Measurements from ENCODE around the gene LRP3.
"Not testable (repeated sequence)": the region's sequence is repeated elsewhere in the genome, so short reads cannot be mapped to it uniquely, and the experiment has no call there.

LRP3 gene

DNA sequence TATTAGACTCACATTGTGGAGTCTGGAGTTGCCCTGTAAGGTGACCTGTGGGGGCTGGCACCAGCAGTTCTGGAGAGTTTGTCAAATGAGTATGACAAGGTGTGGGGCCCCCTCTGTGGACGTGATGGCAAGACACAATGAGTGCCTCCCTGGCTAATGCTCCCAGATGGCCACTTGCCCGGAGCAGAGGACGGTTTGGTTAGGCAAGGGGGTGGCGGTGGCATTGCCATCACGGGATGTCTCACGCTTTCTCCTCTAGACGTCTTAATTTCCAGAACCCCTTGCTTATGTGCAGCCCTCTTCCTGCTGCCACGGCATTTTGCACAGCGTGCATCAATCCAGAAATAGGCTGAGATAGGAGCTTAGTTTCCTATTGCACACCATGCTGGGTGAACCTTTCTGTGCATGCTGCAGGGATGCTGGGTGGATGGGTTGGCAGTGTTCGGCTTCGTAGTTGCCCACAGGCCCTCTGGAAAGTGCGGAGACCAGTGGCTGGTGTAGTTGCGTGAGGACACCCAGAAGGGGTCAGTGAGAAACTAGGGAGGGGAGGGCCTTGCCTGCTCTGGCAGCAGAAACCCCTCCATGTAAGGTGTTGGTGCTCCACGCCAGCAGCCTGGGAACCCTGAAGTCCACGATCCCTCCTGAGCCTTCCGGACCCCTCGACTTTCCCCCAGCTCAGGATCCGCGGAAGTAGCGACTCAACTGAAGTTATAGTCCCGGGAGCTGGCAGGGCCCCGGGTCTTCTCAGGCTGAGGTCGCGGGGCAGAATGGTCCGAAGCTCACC, 18.1 kb upstream of the LRP3 start:
- peak; percentile 50 for DNase-seq (ENCODE audit: low spot score)

DNA sequence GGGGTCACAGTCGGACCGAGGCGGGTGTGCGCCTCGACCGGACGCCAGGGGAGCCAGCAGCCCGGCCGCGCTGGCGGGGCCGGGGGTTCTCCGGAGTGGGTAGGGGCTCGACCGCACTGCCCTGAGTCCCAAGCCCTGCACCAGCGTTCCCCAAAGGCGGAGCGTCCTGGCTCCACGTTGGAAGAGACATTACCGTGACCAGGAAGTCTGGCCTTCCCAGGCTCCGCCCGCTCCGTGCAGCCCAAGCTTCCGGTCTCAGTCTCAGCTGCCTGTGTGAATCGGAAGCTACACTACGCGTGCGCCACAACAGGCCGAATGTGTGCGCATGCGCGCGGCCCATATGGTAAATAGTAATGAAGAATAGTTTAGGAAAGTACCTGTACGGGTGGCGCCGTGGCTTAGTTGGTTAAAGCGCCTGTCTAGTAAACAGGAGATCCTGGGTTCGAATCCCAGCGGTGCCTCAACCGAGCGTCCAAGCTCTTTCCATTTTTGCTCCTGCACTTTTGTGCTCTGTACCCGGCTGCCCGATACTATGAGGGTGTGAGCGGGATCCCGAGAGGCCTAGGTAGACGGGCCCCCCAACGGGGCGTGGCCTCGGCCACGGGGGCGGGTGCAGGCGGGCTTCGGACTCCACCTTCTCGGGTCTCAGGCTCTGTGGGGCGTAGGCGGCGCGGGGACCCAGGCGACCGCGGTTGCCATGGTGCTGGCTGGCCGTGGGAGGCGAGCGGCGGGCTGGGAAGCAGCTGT, 17.3 kb upstream of the LRP3 start:
- peak; percentile 98 for DNase-seq (ENCODE audit: low spot score)

DNA sequence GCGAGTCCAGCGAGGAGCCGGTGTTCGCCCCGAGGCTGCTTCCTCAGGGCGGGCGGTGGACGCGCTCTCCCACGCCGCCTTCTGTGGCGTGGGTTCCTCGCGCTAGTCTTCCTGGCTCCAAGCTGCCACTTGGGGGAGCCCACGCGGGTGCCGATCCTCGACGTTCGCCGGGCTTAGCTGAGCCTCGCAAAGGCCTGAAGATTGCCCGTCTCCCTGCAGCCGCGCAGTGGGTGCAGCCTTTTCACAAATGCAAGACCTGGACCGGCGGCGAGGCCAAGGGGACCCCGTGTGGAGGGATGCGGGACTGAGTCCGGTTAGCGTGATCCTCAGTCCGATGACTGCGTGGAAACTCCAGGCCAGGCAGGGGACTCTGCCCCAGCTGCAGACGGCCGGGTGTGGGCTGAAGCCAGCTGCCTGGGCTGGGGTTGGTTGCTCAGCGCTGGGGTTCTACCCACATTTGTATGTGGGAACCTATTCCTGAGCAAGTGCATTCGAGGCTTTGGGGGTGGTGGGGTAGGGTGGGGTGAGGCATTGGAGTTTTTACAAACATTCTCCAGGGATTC, 16.6 kb upstream of the LRP3 start:
- DNase-seq (ENCODE audit: low spot score) = no peak

DNA sequence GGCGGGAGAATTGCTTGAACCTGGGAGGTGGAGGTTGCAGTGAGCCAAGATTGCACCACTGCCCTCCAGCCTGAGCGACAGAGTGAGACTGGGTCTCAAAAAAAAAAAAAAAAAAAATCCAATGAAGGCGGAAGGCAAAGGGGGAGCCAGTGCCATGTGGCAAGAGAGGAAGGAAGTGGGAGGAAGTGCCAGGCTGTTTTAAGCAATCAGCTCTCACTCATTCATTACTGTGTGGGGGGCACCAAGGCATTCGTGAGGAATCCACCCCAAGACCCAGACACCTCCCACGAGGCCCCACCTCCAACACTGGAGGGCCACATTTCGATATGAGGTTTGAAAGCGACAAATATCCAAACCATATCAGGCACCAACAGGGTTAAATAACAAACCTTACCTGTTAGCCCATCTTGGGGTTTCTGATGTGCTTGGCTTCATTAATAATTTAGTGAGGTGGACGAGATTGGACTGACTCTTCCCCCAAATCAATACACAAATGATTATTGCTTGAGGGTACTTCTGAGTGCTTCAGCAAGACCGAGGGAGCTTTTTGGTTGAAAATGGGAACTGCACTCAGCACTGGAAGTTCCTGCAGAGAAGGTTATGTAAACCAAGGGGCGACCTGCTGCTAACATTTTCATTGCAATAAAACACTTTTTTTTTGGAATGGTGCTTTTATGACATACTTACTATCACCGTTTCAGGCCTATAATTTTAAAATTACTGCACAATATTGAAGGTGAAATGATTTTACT, 7.5 kb upstream of the LRP3 start:
- no peak for DNase-seq (ENCODE audit: low spot score)

DNA sequence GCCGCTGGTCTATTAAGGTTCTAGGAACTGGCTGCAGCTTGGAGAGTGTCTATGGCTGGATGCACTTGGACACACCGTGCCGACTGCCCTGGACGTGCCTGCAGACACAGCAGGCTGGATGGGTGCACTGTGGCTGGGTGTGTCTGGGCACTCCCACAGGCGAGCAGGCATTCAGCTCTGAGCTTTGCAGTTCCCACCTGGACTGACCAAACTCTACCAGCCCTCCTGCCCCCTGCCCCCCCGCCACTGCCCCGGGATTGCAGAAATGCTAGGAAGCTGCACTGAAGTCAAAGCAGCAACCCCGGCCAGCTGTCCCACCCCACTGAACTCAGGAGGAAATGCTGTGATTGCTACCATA, 7.0 kb upstream of the LRP3 start:
- no peak for DNase-seq (ENCODE audit: low spot score)

DNA sequence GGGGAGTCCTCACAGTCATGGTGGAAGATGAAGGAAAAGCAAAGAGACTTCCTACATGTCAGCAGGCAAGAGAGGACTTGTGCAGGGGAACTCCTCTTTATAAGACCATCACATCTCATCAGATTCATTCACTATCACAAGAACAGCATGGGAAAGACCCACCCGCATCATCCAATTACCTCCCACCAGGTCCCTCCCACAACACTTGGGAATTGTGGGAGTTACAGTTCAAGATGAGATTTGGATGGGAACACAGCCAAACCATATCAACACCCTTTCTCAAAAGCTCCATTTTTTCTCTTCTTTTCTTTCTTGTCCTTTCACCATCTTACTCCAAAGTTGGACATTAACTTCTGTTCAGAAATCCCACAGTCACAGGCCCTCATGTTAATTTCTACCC, 4.7 kb upstream of the LRP3 start:
- DNase-seq (ENCODE audit: low spot score) = no peak

DNA sequence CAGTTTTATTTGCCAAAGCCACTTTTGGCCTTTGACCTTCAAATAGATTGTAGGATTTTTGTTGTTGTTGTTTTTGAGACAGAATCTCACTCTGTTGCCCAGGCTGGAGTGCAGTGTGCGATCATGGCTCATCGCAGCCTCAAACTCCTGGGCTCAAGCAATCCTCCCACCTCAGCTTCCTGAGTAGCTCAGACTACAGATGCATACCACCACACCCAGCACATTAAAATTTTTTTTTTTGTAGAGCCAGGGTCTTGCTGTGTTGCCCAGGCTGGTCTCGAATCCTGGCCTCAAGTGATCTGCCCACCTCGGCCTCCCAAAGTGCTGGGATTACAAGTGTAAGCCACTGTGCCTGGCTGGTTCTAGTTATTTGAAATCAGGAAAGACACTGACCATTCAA, 3.0 kb upstream of the LRP3 start:
- not testable (repeated sequence) for DNase-seq (ENCODE audit: low spot score)

DNA sequence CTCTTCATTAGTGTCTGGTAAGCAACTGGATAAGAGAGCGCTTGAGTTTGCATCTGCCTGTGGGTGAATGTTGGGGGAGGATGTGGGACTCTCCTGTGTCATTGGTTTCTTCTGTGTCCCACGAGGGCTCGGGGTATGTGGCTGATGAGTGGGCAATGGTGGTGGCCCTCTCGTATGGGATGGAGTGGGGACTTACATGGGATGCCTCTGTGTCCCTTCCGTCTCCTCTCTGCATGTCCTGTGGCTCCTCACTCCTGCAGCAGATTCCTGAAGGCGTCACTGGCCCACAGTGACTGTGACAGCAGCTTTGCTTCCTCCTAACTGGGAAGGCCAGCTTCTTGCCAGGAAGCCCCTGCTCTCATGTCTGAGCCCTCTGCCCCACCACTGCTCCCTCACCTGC, 2.6 kb upstream of the LRP3 start:
- DNase-seq (ENCODE audit: low spot score) = no peak

DNA sequence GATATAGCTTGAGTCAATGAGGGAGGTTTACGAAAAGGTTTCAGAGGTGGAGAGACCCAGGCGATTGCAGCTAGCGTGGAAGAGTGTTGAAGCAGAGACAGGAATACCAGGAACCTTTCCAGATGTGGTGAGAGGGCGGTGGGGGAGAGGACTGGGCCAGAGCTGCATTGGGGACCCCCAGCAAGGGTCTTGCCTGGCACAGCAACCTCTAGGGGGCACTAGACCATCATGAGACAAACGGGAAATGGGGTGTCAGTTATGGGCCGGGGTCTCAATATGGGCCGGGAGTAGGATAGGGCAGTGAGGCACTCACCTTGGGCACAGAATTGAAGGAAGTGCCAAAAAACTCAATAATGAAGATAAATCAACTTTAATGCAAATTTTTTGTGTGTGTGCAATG, 2.1 kb upstream of the LRP3 start:
- no peak for DNase-seq (ENCODE audit: low spot score)

DNA sequence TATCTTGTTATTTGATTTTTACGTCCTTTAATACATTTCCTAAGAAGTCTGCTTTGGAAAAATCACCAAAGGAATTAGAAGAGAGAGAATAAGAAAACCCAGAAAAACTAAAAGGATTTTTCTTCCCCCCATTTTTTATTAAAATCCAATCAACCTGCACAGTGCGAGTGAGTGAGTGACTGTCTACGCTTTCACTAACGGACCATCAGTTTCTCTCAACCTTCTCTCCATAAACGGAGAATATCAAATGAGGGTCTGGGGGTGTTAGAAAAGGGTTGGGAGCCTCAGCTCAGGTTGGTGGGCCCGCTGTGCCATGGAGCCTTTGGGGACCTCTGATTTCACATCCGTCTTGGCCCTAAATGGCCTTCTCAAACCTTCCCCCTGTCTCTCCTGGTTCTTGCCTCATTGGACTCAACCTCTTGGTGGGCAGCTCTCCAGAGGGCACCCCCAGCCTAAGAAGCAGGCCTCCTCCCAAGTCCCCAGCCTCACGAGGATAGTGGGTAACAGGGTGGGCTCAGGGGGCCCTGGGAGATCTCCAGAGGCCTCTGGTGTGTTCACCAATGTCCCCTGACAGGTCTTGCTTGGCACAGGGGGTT, 763 bp upstream of the LRP3 start:
- no peak for DNase-seq (ENCODE audit: low spot score)

DNA sequence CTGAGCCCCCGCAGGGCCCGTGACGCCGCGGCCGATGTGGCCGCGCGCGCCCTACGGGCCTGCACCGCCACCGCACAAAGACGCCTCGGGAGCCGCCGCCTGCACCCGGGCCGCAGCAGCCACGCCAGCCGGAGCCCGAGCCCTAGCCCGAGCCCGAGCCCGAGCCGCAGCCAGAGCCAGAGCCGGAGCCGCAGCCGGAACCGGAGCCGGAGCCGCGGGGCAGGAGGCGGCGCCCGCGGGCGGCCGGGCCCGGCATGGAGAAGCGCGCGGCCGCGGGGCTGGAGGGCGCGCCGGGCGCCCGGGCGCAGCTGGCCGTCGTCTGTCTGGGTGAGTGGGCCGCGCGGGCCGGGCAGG, 379 bp downstream of the LRP3 start:
- DNase-seq (ENCODE audit: low spot score) = no peak

DNA sequence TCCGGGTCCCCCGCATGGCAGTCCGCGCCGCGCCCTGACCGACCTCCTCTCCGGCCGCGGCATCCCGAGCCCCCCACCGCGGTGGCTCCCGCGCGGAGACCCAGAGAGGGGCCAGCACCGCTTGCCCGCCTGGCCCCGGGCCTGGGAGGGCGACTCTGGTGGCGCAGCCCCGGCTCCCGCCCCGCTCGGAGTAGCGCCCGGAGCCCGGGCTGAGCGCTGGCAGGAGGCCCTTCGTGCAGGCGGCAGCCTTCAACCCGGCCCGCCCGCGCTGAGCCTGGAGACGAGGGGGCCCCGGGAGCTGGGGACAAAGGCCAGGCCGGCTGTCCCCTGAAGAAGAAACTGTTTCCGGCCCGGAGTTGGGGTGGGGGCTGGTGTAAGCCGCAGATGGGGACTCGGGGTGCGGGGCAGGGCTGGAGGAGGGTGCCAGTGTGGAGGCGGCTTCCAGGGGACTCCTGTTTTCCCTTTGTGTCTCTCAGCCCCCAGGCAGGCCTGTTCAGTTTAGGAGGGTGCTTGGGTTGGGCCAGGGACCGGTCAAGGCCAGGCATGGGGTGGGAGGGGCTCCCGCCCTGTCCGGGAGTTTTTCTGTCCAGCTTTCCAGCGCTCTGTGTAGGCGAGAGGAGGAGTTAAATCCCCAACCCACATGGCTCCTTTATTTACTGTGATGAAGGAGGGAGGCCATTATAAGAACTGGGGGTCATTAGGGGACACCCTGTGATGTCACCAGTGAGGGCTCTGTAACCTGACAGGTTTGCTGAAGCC, 935 bp downstream of the LRP3 start:
- DNase-seq (ENCODE audit: low spot score) = no peak

DNA sequence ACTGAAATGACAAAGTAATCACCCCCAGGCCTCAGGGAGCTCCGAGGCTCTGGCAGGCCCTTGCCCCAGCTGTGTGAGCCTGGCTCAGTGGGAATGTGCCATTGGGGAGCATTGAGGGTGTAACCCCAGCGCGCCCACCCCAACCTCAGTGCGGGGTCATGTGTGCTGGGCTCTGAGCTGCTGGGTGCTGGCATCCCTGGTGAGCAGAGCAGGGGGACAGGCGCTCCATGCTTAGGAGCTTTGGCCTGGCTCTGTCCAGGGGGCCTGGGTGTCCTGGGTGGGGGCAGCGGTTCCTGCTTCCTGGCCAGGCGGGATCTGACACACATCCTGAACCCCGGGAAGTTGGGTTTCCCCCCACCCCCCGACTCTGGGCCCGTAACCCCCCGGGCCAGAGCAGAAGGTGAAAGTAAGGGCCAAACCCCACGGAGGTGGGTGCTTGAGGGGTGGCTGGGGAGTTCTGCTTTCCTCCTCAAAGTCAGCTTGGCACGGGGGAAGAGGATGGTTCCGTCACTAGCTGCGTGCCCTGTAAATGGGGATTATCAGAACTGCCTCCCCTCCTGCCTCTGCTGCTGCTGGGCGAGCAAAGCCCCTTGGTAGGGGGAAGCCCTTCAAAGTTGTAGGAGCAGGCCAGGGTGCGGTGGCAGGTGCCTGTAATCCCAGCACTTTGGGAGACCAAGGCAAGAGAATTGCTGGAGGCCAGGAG, 1.7 kb downstream of the LRP3 start:
- DNase-seq (ENCODE audit: low spot score) = no peak

DNA sequence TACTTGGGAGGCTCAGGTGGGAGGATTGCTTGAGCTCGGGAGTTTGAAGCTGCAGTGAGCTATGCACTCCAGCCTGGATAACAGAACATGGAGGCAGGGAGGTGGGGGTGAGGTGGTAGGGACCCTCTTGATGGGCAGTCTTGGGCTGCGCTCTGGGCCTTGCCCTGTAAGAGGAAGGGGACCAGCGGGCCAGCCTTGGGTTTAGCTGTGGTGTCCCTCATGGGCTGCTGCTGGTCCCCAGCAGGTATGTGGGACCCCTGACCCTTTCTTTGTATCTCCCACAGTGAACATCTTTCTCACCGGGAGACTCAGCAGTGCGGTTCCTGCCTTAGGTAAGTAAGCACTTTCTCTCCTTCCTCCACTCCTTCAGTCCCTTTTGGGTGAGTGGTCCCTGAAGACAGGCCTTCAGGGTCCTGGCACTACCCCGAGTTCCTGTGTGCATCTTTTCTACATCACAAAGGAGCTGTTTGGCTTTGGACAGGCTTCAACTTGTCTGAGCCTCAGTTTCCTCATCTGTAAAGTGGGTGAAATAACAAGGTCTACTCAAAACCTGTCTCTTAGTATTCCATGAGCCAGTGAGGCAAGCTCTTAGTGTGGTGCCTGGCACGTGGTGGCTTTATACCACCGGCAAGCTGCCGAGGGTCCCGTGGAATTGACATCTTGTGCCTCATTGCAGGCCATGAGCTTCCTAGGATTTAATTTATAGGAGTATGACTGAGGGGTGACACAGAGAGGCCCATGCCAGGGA, 2.5 kb downstream of the LRP3 start:
- DNase-seq (ENCODE audit: low spot score) = no peak

DNA sequence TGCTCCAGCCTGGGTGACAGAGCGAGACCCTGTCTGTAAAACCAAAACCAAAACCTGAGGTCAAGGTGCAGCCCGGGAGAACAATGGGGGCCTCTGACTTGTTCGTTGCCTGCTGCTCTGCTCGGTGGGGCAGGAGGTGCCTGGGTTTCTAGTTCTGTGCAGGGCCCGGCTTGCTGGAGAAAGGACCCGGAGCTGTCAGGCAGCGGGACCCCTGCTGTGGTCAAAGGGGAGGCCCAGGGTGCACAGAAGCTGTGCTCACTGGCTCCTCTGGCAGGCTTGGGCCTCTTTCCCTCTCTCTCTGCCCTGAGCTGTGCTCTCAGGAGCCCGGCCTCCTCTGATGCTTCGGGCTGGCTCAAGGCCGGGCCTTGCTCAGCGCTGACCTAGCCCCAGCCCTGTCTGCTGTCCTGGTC, 3.5 kb downstream of the LRP3 start:
- DNase-seq (ENCODE audit: low spot score) = no peak

DNA sequence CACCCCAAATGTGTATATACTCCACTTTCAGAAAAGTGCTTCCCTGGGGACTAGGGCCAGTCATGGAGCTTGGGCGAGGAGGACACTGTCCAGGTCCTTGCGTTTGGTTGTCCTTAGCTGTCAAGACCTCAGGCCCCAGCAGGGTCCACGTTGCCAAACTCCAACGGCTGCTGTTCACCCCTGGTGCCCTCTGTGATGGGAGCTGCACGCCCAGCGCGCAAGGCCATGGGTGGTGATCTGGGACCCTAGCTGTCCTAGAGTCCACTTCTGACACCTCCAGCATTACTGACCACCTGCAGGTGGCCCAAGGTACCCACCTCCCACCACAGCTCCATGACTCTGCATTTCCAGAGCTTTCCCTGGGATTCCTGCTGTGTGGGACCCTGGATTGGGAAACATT, 4.0 kb downstream of the LRP3 start:
- DNase-seq (ENCODE audit: low spot score) = no peak

DNA sequence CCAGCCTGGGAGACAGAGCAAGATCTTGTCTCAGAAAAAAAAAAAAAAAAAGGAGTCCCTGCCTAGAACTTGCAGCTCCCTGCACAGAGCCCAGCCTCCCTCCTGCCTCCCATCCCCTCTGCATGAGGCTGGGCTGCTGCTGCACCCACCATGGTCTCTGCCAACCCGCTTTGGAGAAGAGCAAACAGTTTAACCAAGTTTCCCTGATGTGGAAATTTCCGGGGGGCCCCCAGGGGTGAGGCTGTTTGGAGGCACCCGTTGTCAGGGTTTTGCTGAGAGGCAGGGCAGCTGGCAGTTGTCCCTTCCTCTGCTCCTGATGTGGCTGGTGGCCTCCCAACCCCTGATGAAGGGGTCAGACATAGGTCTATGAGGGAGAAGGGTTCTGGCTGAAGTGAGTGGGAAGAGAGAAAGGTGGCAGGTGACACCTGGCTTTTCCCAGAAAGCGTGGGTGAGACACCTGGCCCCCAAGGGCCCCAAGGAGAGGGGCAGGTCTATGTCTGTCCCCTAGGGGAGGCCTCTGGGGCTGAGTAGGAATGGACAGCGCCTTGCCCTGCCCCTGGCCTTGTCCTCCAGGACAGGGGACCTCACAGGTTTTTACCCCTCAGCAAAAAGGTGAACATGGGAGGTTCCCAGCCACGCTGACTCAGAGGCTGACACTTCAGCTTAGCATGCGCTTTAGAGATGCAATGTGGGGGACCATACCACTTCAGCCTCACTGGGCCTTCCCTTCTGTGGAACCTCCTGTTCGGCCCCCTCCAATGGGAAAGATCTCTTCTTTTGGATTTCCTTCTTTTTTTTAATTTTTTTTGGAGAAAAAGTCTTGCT, 5.5 kb downstream of the LRP3 start:
- no peak for DNase-seq (ENCODE audit: low spot score)

DNA sequence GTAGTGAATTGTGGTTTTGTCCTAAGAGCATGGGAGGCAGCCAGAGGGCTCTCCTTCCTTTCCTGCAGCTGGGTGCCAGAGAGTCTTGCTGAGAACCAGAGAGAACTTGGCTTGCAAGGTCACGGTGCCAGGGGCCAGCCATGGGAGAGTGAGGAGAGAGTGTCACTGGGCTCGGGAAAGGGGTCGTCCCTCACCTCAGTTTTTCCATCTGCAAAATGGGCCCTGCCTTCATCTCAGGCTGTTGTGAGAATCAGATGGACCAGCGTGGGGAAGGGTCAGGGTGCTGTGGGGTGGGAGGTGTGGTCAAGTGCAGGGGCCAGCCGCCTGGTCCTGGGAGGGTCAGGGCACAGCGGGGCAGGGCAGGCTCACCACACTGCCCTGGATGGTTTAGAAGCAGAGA, 7.3 kb downstream of the LRP3 start:
- DNase-seq (ENCODE audit: low spot score) = no peak

DNA sequence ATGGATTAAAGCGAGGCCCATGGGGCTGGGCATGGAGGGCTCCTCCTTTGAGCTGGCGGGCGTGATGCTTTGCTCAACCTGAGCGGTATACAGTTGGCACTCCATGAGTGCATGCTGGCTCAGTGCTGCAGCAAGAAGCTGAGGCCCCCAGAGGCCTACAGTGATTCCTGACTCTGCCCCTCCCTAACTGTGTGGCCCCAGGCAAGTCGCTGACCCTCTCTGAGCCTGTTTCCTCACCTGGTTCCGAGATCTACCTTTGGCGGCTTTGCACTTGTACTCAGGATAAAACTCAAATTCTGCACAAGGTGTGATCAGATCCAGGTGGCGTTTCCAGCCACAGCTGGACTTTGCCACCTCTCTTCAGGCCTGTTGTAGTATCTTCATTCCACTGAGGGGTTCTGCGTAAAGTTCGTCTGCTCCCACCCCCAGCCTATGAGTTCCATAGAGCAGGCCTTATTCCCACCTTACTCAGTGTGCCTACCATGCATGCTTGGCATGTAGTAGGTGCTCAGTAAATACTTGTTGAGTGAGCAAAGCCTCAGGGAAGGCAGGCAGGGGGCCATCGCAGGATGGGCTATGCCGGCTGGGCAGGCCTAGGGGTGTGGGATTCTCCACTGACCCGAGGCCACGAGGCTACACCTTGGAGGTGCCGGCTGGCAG, 7.9 kb downstream of the LRP3 start:
- no peak for DNase-seq (ENCODE audit: low spot score)

Measured in cerebellar cortex (tissue), 1 donor.